Fibroblast of villous mesenchyme (primary cell): Measurements from ENCODE around the gene AGBL3. TPM values are rescaled to one million over a fixed set of nuclear protein-coding genes. Genes with fewer than 3 reads are reported as not detected.
"Not testable (repeated sequence)": the region's sequence is repeated elsewhere in the genome, so short reads cannot be mapped to it uniquely, and the experiment has no call there.

Source experiments
- DNase-seq: peaks from one replicate; pipeline ENCODE4 v3.0.0-alpha.2; 2010; ENCODE audit warnings: low read depth
- H3K4me3 ChIP-seq: 2 replicates; pipeline ENCODE4 v1.5.1; 2011; ENCODE audit warnings: low read depth, mild to moderate bottlenecking, low read length
- total RNA-seq: library from RNA; depleted of rRNA; stranded (reverse); fragments of >200 nt; gene quantifications from 2 replicates; pipeline ENCODE4 v1.2.3, GENCODE V29; 2012
- TF ChIP-seq, protein P1 (sequence below): IDR thresholded peaks from 2 replicates; pipeline ENCODE4 v1.5.1; 2012; ENCODE audit warnings: low read depth, mild to moderate bottlenecking, low read length; ENCODE audit not compliant: insufficient read depth

The AGBL3 gene
- total RNA-seq, 1 donor: 1.3 TPM

DNA sequence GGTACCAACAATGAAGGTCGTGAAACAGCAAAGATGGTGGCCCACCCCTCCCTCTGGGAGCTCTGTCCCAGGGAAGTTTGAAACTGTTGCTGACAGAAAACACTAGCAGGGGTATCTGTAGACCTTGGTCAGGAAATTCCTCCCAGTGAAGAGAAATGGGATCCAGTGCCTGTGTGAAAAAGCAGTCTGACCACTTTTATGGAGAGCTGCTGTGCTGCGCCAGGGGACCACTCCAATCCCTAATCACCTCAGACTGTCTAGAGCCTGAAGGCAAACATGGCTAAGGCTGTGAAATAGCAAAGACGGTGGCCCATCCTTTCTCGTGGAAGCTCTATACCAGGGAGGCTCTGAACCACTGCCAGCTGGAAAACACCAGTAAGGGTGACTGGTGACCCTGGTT is 123.3 kb downstream of the AGBL3 start:
- DNase-seq: no peak
- no peak overlapping the region for H3K4me3 ChIP-seq
- TF ChIP-seq, protein P1, sequence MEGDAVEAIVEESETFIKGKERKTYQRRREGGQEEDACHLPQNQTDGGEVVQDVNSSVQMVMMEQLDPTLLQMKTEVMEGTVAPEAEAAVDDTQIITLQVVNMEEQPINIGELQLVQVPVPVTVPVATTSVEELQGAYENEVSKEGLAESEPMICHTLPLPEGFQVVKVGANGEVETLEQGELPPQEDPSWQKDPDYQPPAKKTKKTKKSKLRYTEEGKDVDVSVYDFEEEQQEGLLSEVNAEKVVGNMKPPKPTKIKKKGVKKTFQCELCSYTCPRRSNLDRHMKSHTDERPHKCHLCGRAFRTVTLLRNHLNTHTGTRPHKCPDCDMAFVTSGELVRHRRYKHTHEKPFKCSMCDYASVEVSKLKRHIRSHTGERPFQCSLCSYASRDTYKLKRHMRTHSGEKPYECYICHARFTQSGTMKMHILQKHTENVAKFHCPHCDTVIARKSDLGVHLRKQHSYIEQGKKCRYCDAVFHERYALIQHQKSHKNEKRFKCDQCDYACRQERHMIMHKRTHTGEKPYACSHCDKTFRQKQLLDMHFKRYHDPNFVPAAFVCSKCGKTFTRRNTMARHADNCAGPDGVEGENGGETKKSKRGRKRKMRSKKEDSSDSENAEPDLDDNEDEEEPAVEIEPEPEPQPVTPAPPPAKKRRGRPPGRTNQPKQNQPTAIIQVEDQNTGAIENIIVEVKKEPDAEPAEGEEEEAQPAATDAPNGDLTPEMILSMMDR: no peak

DNA sequence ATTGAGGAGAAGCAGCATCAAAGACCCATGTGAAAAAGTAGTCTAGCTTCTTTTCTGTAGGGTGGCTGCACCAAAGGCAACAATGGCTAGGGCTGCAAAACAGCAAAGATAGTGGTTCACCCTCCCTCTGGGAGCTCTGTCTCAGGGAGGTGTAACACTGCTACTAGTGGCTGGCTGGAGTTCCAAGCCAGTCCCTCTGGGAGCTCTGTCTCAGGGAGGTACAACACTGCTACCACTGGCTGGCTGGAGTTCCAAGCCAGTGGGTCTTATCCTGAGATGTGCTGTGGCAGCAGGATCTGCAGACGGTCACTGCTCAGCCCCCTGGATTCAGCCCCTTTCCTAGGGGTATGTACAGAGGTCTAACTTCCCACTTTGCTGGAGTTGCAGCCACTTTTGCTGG is 123.7 kb downstream of the AGBL3 start:
- DNase-seq: no peak
- H3K4me3 ChIP-seq: no peak overlapping the region
- TF ChIP-seq, protein P1: no peak

DNA sequence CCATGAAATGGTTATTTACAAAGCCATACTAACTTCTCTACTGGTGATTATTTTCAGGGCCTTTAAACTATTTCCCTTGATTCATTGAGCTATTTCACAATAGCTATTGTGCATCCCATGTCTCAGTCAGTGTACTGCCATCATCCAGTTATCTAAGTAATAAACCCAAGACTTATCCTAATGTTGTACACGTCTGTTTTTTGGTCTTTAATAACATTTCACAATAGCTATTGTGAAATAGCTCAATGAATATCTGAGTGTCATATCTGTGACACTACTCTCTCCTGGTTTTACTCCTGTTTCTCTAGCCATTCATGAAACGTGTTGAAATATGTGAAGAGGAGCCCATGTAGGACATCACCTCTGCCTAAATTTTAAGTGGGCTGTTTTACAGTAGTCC is 125.1 kb downstream of the AGBL3 start:
- DNase-seq: peak; percentile 49
- TF ChIP-seq, protein P1: no peak
- H3K4me3 ChIP-seq: no peak overlapping the region

DNA sequence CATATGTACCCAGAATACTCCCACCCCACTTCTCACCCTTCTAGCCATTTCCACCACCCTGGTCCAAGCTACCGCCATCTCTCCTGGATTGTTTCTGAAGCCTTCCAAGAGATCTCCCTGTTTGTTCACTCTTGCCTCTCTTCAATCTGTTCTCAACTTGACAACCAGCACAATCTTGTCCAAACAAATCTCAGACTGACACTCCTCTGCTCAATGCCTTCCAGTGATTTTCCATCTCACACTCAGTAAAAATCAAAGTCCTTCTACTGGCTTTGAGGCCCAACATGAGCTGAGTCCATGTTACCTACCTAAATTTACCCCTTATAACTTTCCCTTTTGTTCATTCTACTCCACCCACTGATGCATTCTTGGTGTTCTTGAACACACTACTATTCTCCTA is 128.3 kb downstream of the AGBL3 start:
- no peak for DNase-seq
- TF ChIP-seq, protein P1: no peak
- no peak overlapping the region for H3K4me3 ChIP-seq

DNA sequence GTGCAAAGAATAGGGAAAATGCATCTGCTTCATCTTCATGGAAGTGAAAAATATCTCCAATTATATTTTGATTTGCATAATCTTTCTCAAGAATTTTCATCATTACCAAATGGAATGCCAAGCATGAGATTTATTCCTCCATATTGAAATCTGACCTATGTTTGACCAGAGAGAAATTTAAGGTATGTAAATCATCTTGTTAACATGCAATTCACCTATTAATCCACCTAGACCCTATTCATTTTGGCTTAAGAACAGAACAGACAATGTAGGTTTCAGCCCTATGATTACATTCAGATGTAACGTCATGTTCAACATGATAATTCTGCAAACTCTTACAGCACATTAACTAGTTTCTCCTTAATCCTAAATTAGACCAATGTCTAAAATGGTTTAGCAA is 130.8 kb downstream of the AGBL3 start:
- TF ChIP-seq, protein P1: no peak
- no peak overlapping the region for H3K4me3 ChIP-seq
- DNase-seq: no peak

DNA sequence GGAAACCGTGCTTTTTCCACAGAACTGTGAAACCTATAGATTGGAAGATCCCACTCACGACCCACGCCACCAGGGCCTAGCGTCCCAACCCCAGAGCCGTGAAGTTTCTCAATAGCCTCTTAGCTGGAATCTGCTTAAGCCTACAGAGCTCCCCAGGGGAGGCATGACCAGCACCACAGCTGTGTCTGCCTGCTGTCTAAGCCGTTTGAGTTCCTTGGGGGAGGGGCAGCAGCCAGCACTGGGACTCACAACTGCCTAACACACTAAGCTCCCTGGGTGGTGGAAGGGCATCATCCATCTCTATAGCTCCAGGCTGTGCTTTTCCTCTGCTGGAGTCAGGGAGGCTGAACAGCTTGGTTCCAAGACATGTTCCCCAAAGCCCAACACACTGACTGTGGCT is 135.6 kb downstream of the AGBL3 start:
- DNase-seq: no peak
- TF ChIP-seq, protein P1: no peak
- H3K4me3 ChIP-seq: no peak overlapping the region

DNA sequence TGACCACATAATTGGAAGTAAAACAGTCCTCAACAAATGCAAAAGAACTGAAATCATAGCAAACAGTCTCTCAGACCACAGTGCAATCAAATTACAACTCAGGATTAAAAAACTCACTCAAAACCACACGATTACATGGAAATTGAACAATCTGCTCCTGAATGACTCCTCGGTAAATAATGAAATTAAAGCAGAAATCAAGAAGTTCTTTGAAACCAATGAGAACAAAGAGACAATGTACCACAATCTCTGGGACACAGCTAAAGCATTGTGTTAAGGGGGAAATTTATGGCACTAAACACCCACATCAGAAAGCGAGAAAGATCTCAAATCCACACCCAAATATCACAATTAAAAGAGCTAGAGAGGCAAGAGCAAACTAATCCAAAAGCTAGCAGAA is 138.3 kb downstream of the AGBL3 start:
- not testable (repeated sequence) for DNase-seq, H3K4me3 ChIP-seq
